ENCODE data around the gene POLE.

DNA sequence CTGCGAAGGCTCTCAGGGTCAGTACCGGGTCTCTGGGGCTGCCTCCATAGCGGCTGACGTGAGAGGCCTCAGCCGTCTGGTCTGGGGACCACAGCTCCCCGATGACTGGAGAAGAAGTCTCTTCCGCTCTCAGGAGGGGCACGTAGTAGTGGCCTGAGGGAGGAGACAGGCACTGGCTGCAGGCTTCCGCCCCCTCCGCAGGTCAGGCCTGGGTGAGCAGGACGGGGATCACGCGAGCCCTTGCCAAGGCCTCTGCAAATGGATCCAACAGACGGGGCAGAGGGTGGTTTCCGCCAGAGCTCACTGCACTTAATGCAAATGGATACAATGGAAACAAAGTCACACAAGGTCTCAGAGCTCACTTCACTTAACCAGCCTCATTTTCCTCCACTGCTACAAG lies 49.8 kb upstream of the POLE start:
- TF ChIP-seq POLR2AphosphoS5 (IDR thresholded peaks at IDR 0.05; ENCODE audit: insufficient read depth in 1 of 2, low read depth in 1 of 2) (no peak), POLR2A (IDR thresholded peaks at IDR 0.05) (no peak)
- TF ChIP-seq, protein P1, sequence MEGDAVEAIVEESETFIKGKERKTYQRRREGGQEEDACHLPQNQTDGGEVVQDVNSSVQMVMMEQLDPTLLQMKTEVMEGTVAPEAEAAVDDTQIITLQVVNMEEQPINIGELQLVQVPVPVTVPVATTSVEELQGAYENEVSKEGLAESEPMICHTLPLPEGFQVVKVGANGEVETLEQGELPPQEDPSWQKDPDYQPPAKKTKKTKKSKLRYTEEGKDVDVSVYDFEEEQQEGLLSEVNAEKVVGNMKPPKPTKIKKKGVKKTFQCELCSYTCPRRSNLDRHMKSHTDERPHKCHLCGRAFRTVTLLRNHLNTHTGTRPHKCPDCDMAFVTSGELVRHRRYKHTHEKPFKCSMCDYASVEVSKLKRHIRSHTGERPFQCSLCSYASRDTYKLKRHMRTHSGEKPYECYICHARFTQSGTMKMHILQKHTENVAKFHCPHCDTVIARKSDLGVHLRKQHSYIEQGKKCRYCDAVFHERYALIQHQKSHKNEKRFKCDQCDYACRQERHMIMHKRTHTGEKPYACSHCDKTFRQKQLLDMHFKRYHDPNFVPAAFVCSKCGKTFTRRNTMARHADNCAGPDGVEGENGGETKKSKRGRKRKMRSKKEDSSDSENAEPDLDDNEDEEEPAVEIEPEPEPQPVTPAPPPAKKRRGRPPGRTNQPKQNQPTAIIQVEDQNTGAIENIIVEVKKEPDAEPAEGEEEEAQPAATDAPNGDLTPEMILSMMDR (IDR thresholded peaks at IDR 0.05) = no peak

All from vagina (tissue), 2 donors.